ENCODE results near the gene EMILIN2. TPM values are rescaled to one million over a fixed set of nuclear protein-coding genes. Genes with fewer than 3 reads are reported as not detected.

Gene EMILIN2
- polyA plus RNA-seq, 2 of the 4 experiments (the other 2 are of a cell fraction): 5.4 to 7.8 TPM

- 95% methylated on average over 3 of the region's 3 CpGs for WGBS (ENCODE audit: missing lambda C conversion rate)
- Histone ChIP-seq H3K4me1 (peaks cover 37% of the 10 kb centered on the region), H3K4me3 (no peak overlapping the region), H3K9me3 (no peaks in the 10 kb centered on the region), H3K27ac (no peak overlapping the region; a peak in 1 of 6 replicates), H3K4me2 (no peak overlapping the region)
- DNase-seq (ENCODE audit: low read depth in 1 of 2, low spot score in 1 of 2) (no peak), FAIRE-seq (no peak), ATAC-seq (no peak)
- CTCF ChIA-PET: interaction anchor here (0.9 to 3.2 kb wide), 8 partner anchors 10 to 312 kb away, joined by 3 to 35 read pairs (median 4); no protein-coding TSS in a partner anchor
- POLR2A ChIA-PET: no interaction called here
- TF ChIP-seq KDM5A (IDR thresholded peaks at IDR 0.05) (no peak), EHF (CRISPR knock-in tag; IDR thresholded peaks at IDR 0.05) (no peak), USF2 (IDR thresholded peaks at IDR 0.05) (no peak), GATA3 (IDR thresholded peaks at IDR 0.05; ENCODE audit: borderline replicate concordance) (no peak), SREBF2 (IDR thresholded peaks at IDR 0.05) (no peak)
Measured at GRCh38 chr18:2933995-2934394, 87.2 kb downstream of the EMILIN2 start.

- FAIRE-seq (no peak), DNase-seq (ENCODE audit: low read depth in 1 of 2, low spot score in 1 of 2) (no peak)
Measured at GRCh38 chr18:2935438-2936192, 88.8 kb downstream of the EMILIN2 start.

More at GRCh38 chr18:2935438-2936192, 88.8 kb downstream of the EMILIN2 start:
- WGBS (ENCODE audit: missing lambda C conversion rate): 78% methylated on average over 3 of the region's 3 CpGs
- H3K9me3 ChIP-seq: no peaks in the 10 kb centered on the region
- ChIA-PET CTCF (interaction anchor here (2.5 to 2.6 kb wide), 2 partner anchors 193 to 311 kb away, joined by 10 to 14 read pairs; partner anchors contain the start of gene MYL12A), POLR2A (no interaction called here)
- H3K4me3 ChIP-seq: no peak overlapping the region
- TF ChIP-seq CTCF (IDR thresholded peaks at IDR 0.05) (no peak), POLR2A (IDR thresholded peaks at IDR 0.05; ENCODE audit: low read length) (no peak), BHLHE40 (IDR thresholded peaks at IDR 0.05; ENCODE audit: low read depth, low read length) (no peak), SMC3 (IDR thresholded peaks at IDR 0.05) (no peak), EHF (CRISPR knock-in tag; IDR thresholded peaks at IDR 0.05) (no peak), RAD21 (conservative IDR thresholded peaks at IDR 0.05 in 1 of 2, IDR thresholded peaks at IDR 0.05 in 1 of 2) (no peak), FOXS1 (CRISPR knock-in tag; IDR thresholded peaks at IDR 0.05) (no peak), JUN (IDR thresholded peaks at IDR 0.05) (no peak), KDM5A (IDR thresholded peaks at IDR 0.05) (no peak), RFX5 (IDR thresholded peaks at IDR 0.05) (no peak), ATOH8 (CRISPR knock-in tag; IDR thresholded peaks at IDR 0.05; ENCODE audit: low read depth) (no peak), MAFK (IDR thresholded peaks at IDR 0.05; ENCODE audit: partially characterized antibody) (no peak), FOSL2 (IDR thresholded peaks at IDR 0.05) (no peak), FOSL2 (CRISPR knock-in tag; IDR thresholded peaks at IDR 0.05) (no peak), RCOR1 (IDR thresholded peaks at IDR 0.05; ENCODE audit: low read depth, low read length) (no peak), POLR2AphosphoS2 (conservative IDR thresholded peaks at IDR 0.05; ENCODE audit: low read length) (no peak), KDM1A (IDR thresholded peaks at IDR 0.05; ENCODE audit: low read depth) (no peak), BCL3 (IDR thresholded peaks at IDR 0.05) (no peak), HOXA7 (CRISPR knock-in tag; IDR thresholded peaks at IDR 0.05) (no peak)
- peak overlapping the region; percentile 32; the same call in 1 of the 3 replicates for H3K4me2 ChIP-seq
- peak overlapping the region; percentile 39 to 62; a peak in 4 of 6 replicates for H3K27ac ChIP-seq
- peaks cover 50% of the 10 kb centered on the region for H3K4me1 ChIP-seq
- no peak for ATAC-seq
